ENCODE measurements around the gene DLG3. TPM values are rescaled to one million over a fixed set of nuclear protein-coding genes. Genes with fewer than 3 reads are reported as not detected.

Gene DLG3
- total and polyA plus RNA-seq, 12 donors: 5.7 to 13.1 (median 10.4) TPM

GRCh38 chrX:70453024-70453618, 8.5 kb downstream of the DLG3 start:
- Histone ChIP-seq H3K4me1 (peaks cover 0 to 14% (median 0%) of the 10 kb centered on the region in 9 donors), H3K9me3 (no peaks in the 10 kb centered on the region), H3K27ac (peak overlapping the region in 1 of 10 donors; percentile 47), H3K36me3 (no peaks in the 10 kb centered on the region), H3K4me3 (peak overlapping the region in 8 of 10 donors; percentile 42 to 63 (median 58)), H3K27me3 (peaks cover 0 to 44% (median 0%) of the 10 kb centered on the region in 7 donors)
- 61 to 73% methylated on average over 5 of the region's 5 CpGs for WGBS, 2 donors
- intact Hi-C loops (cut with DNase I): loop anchor here in 9 of 10 donors (5.0 to 10.0 kb wide), 3 partner anchors 99 to 212 kb away; no protein-coding TSS in a partner anchor
- TF ChIP-seq CTCF (IDR thresholded peaks at IDR 0.05): no peak
- ATAC-seq (no peak), DNase-seq (no peak)

- WGBS, 2 donors: 10 to 27% methylated on average over 11 to 40 of the region's 48 CpGs
- Histone ChIP-seq H3K4me1 (peaks cover 0 to 14% (median 0%) of the 10 kb centered on the region in 9 donors), H3K9me3 (no peaks in the 10 kb centered on the region), H3K27ac (peak overlapping the region; percentile 50 to 85 (median 75)), H3K4me3 (peak overlapping the region; percentile 35 to 63 (median 54)), H3K27me3 (peaks cover 0 to 44% (median 0%) of the 10 kb centered on the region in 7 donors), H3K36me3 (no peaks in the 10 kb centered on the region)
- ATAC-seq (peak; percentile 76 to 94 (median 90)), DNase-seq (peak; percentile 52 to 70)
- intact Hi-C loops (cut with DNase I): loop anchor here in 9 of 10 donors (2.0 to 10.0 kb wide), 4 partner anchors 26 to 210 kb away; no protein-coding TSS in a partner anchor
- TF ChIP-seq CTCF (IDR thresholded peaks at IDR 0.05): peak; percentile 49 to 81 (median 74)
Measured at GRCh38 chrX:70454441-70455365, 10.1 kb downstream of the DLG3 start.

- Histone ChIP-seq H3K9me3 (no peaks in the 10 kb centered on the region), H3K4me3 (peak overlapping the region; percentile 35 to 63 (median 54)), H3K36me3 (no peaks in the 10 kb centered on the region), H3K4me1 (peaks cover 0 to 14% (median 0%) of the 10 kb centered on the region in 9 donors), H3K27ac (peak overlapping the region; percentile 50 to 85 (median 75)), H3K27me3 (peaks cover 0 to 44% (median 0%) of the 10 kb centered on the region in 7 donors)
- DNase-seq (no peak), ATAC-seq (peak in 4 of 8 donors; percentile 7 to 37 (median 16))
- no peak for TF ChIP-seq CTCF (IDR thresholded peaks at IDR 0.05)
- intact Hi-C loops (cut with DNase I): loop anchor here in 5 of 10 donors (2.0 to 10.0 kb wide), 3 partner anchors 21 to 209 kb away; no protein-coding TSS in a partner anchor
- WGBS, 2 donors: 23 to 33% methylated on average over 21 to 32 of the region's 32 CpGs
Measured at GRCh38 chrX:70455366-70456202, 10.9 kb downstream of the DLG3 start.

Data from heart right ventricle (tissue), 16 donors.